Measurements from ENCODE around the gene DAGLB.

Gene DAGLB

DNA sequence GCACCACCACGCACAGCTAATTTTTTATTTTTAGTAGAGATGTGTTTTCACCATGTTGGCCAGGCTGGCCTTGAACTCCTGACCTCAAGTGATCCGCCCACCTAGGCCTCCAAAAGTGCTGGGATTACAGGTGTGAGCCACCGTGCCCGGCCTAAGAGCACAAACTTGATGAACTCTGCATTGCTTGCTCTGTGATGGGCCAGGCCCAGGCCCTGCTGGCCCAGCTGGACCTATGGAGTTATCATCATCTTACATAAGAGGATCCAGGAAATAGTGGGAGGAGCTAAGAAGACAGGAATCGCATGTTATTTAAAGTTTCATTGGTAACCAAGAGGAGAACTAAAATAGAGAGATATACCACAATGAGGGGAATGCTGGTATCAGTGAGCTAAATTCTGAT is 86.9 kb downstream of the DAGLB start:
- Histone ChIP-seq H3F3A (ENCODE audit: insufficient read depth, low read length) (no peaks in the 10 kb centered on the region), H3K4me3 (ENCODE audit: low read depth, low read length, poor library complexity, severe bottlenecking) (no peak overlapping the region), H3K4me1 (ENCODE audit: insufficient read depth, low read length, severe bottlenecking) (no peaks in the 10 kb centered on the region), H3K9me3 (ENCODE audit: low read length) (no peaks in the 10 kb centered on the region), H3K9me2 (ENCODE audit: low read depth, low read length) (no peaks in the 10 kb centered on the region), H3K27ac (ENCODE audit: low read depth, low read length, poor library complexity, severe bottlenecking) (no peak overlapping the region), H3K79me2 (ENCODE audit: insufficient read depth, low read length) (no peaks in the 10 kb centered on the region), H3K36me3 (ENCODE audit: insufficient read depth, low read length) (no peaks in the 10 kb centered on the region), H3K9ac (ENCODE audit: low read length) (no peak overlapping the region), H3K4me2 (ENCODE audit: low read length) (no peak overlapping the region), H3K27me3 (ENCODE audit: insufficient read depth, low read length) (no peaks in the 10 kb centered on the region), H4K20me1 (ENCODE audit: insufficient read depth, low read length) (no peaks in the 10 kb centered on the region), H2AFZ (ENCODE audit: low read length) (no peak overlapping the region)
- TF ChIP-seq EZH2 (IDR thresholded peaks at IDR 0.05; ENCODE audit: borderline replicate concordance, low read length): no peak
- TF ChIP-seq, protein P1, sequence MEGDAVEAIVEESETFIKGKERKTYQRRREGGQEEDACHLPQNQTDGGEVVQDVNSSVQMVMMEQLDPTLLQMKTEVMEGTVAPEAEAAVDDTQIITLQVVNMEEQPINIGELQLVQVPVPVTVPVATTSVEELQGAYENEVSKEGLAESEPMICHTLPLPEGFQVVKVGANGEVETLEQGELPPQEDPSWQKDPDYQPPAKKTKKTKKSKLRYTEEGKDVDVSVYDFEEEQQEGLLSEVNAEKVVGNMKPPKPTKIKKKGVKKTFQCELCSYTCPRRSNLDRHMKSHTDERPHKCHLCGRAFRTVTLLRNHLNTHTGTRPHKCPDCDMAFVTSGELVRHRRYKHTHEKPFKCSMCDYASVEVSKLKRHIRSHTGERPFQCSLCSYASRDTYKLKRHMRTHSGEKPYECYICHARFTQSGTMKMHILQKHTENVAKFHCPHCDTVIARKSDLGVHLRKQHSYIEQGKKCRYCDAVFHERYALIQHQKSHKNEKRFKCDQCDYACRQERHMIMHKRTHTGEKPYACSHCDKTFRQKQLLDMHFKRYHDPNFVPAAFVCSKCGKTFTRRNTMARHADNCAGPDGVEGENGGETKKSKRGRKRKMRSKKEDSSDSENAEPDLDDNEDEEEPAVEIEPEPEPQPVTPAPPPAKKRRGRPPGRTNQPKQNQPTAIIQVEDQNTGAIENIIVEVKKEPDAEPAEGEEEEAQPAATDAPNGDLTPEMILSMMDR (IDR thresholded peaks at IDR 0.05; ENCODE audit: low read length): no peak

DNA sequence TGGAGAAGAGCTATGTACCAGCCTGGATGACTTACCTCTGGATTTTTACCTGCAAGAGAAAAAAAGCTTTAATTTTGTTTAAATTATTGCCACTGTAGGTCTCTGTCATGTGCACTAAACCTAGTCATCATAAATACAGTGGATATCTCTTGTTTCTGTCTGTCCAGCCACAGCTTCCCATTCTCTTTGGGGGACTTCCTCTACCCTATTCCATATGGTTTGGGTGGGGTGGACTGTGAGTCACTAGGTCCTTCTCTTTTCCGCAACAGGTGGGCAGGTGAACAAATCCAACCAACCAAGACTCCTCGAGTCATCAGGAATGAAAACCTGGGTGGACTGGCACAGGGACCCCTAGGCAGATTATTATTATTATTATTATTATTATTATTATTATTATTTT is 88.0 kb downstream of the DAGLB start:
- H3K9me3 ChIP-seq (ENCODE audit: low read length): no peaks in the 10 kb centered on the region
- no peaks in the 10 kb centered on the region for H4K20me1 ChIP-seq (ENCODE audit: insufficient read depth, low read length)
- H3K9ac ChIP-seq (ENCODE audit: low read length): no peak overlapping the region
- H3K79me2 ChIP-seq (ENCODE audit: insufficient read depth, low read length): no peaks in the 10 kb centered on the region
- H3K4me3 ChIP-seq (ENCODE audit: low read depth, low read length, poor library complexity, severe bottlenecking): no peak overlapping the region
- H3K27ac ChIP-seq (ENCODE audit: low read depth, low read length, poor library complexity, severe bottlenecking): no peak overlapping the region
- no peak overlapping the region for H2AFZ ChIP-seq (ENCODE audit: low read length)
- TF ChIP-seq, protein P1 (IDR thresholded peaks at IDR 0.05; ENCODE audit: low read length): no peak
- no peak for TF ChIP-seq EZH2 (IDR thresholded peaks at IDR 0.05; ENCODE audit: borderline replicate concordance, low read length)
- H3F3A ChIP-seq (ENCODE audit: insufficient read depth, low read length): no peaks in the 10 kb centered on the region
- H3K4me1 ChIP-seq (ENCODE audit: insufficient read depth, low read length, severe bottlenecking): no peaks in the 10 kb centered on the region
- H3K27me3 ChIP-seq (ENCODE audit: insufficient read depth, low read length): no peaks in the 10 kb centered on the region
- H3K36me3 ChIP-seq (ENCODE audit: insufficient read depth, low read length): no peaks in the 10 kb centered on the region
- no peak overlapping the region for H3K4me2 ChIP-seq (ENCODE audit: low read length)
- no peaks in the 10 kb centered on the region for H3K9me2 ChIP-seq (ENCODE audit: low read depth, low read length)

Measured in OCI-LY1 (cell line).